Esophagus squamous epithelium (tissue), 5 donors: ENCODE measurements around the gene DLG2. TPM values are rescaled to one million over a fixed set of nuclear protein-coding genes. Genes with fewer than 3 reads are reported as not detected.

ENCODE experiments used
- DNase-seq: peaks from one replicate; lab custom pipeline; 2025; lab: John Stamatoyannopoulos, UW
- H3K27ac ChIP-seq, 4 donors: fragments of 200-600 bp; sonication (generic); one replicate each; pipeline ENCODE4 v1.5.1; 2016 to 2019; ENCODE audit warnings: mild to moderate bottlenecking in 1 of 4
- H3K27me3 ChIP-seq, 4 donors: fragments of 200-600 bp; sonication (generic); 1 replicate in 3 of 4; 2 replicates in 1 of 4; pipeline versions ENCODE4 v1.5.1 to v1.6.0; 2017 to 2021; ENCODE audit warnings: antibody characterized with exemption in 1 of 4
- H3K36me3 ChIP-seq, 3 donors: fragments of 200-600 bp; sonication (generic); one replicate each; pipeline ENCODE4 v1.5.1; 2016 to 2019
- H3K4me1 ChIP-seq, 3 donors: fragments of 200-600 bp; sonication (generic); one replicate each; pipeline ENCODE4 v1.5.1; 2017 to 2019
- H3K4me3 ChIP-seq, 4 donors: fragments of 200-600 bp; sonication (generic); 1 replicate in 3 of 4; 2 replicates in 1 of 4; pipeline ENCODE4 v1.5.1; 2016 to 2019; ENCODE audit warnings: mild to moderate bottlenecking in 2 of 4, moderate library complexity in 1 of 4
- H3K9me3 ChIP-seq, 3 donors: fragments of 200-600 bp; sonication (generic); one replicate each; pipeline ENCODE4 v1.5.1; 2016 to 2019
- POLR2A ChIP-seq, 4 donors: fragments of 450-650 bp; IDR thresholded peaks; one replicate each; pipeline ENCODE4 v1.6.1; 2017; ENCODE audit warnings: antibody characterized with exemption in 4 of 4, mild to moderate bottlenecking in 4 of 4, moderate library complexity in 3 of 4
- WGBS, 2 donors: methylation state at CpG; one replicate each; pipeline ENCODE4 v1.1.5; 2018; 5-methylcytosine and 5-hydroxymethylcytosine counted together
- intact Hi-C: fragments of 100-400 bp; cut with DNase I; formaldehyde crosslinking; loops from one replicate; pipeline ENCODE4 v1.15.0; 2022
- total RNA-seq, 4 donors: library from RNA; depleted of rRNA; stranded (reverse); fragments of >200 nt; gene quantifications; one replicate each; pipeline ENCODE4 v1.1.0, GENCODE V29; 2016
- TF ChIP-seq, protein P1 (sequence below), 6 experiments: fragments of 450-650 bp in 4 of 6; fragments of 200-600 bp in 2 of 6; sonication (generic) in 2 of 6; IDR thresholded peaks; one replicate each; pipeline ENCODE4 v1.5.1; 2016 to 2019; ENCODE audit warnings: antibody characterized with exemption in 6 of 6, mild to moderate bottlenecking in 4 of 6, moderate library complexity in 4 of 6
- donor health status: DM: yes; HTN: yes; CAD: no.

Gene DLG2
- total RNA-seq, 4 donors from 2014 or later = 2.9 to 27.7 (median 12.6) TPM

DNA sequence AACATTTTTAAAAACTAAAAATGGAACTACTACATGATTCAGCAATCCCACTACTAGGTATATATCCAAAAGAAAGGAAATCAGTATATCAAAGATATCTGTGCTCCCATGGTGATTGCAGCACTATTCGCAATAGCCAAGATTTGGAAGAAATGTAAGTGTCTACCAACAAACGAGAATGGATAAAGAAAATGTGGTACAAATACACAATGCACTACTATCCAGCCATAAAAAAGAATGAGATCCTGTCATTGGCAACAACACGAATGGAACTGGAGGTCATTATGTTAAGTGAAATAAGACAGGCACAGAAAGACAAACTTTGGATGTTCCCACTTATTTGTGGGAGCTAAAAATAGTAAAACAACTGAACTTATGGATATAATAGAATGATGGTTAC is 1765.1 kb downstream of the DLG2 start:
- H3K4me3 ChIP-seq = no peak overlapping the region
- WGBS, 2 donors = 68 to 74% methylated on average over 3 of the region's 3 CpGs

DNA sequence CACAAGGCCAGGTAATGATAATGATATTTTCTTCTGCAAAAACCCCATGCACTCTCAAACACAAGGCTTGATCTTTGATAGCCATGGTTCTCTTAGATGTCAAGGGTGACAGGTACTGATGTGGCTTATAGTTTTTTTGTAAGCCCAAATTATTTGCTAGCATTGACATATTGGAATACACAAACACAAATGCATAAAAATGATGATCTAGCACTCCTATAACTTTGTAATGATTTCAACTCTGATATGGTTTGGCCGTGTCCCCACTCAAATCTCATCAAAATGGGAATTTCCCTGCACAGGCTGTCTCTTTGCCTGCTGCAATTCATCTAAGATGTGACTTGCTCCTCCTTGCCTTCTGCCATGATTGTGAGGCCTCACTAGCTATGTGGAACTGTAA is 1768.5 kb downstream of the DLG2 start:
- no peaks in the 10 kb centered on the region for H3K4me1 ChIP-seq
- no peaks in the 10 kb centered on the region for H3K9me3 ChIP-seq
- H3K27me3 ChIP-seq = no peaks in the 10 kb centered on the region
- no peak for DNase-seq
- intact Hi-C loops = no loop called here
- WGBS, 2 donors = 40 to 56% methylated on average over 1 of the region's 1 CpG
- H3K4me3 ChIP-seq = no peak overlapping the region
- no peak for TF ChIP-seq POLR2A (IDR thresholded peaks at IDR 0.05)
- TF ChIP-seq, protein P1, sequence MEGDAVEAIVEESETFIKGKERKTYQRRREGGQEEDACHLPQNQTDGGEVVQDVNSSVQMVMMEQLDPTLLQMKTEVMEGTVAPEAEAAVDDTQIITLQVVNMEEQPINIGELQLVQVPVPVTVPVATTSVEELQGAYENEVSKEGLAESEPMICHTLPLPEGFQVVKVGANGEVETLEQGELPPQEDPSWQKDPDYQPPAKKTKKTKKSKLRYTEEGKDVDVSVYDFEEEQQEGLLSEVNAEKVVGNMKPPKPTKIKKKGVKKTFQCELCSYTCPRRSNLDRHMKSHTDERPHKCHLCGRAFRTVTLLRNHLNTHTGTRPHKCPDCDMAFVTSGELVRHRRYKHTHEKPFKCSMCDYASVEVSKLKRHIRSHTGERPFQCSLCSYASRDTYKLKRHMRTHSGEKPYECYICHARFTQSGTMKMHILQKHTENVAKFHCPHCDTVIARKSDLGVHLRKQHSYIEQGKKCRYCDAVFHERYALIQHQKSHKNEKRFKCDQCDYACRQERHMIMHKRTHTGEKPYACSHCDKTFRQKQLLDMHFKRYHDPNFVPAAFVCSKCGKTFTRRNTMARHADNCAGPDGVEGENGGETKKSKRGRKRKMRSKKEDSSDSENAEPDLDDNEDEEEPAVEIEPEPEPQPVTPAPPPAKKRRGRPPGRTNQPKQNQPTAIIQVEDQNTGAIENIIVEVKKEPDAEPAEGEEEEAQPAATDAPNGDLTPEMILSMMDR (IDR thresholded peaks at IDR 0.05) = no peak
- no peaks in the 10 kb centered on the region for H3K36me3 ChIP-seq
- no peak overlapping the region for H3K27ac ChIP-seq

More for the DNA sequence above, 1765.1 kb downstream of the DLG2 start:
- DNase-seq = no peak
- no peaks in the 10 kb centered on the region for H3K4me1 ChIP-seq
- no peaks in the 10 kb centered on the region for H3K9me3 ChIP-seq
- no peaks in the 10 kb centered on the region for H3K27me3 ChIP-seq
- no peak overlapping the region for H3K27ac ChIP-seq
- TF ChIP-seq, protein P1 (IDR thresholded peaks at IDR 0.05) = no peak
- no peak for TF ChIP-seq POLR2A (IDR thresholded peaks at IDR 0.05)
- H3K36me3 ChIP-seq = no peaks in the 10 kb centered on the region
- intact Hi-C loops = no loop called here

DNA sequence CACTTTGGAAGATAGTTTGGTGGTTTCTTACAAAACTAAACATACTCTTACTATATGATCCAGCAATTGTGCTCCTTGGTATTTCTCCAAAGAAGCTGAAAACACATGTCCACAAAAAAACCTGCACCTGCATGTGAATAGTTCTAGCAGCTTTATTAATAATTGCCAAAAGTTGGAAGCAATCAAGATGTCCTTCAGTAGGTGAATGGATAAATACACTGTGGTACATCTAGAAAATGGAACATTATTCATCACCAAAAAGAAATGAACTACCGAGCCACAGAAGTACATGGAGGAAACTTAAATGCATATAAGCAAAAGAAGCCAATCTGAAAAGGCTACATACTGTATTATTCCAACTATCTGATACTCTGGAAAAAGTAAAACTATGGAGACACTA is 1771.9 kb downstream of the DLG2 start:
- intact Hi-C loops = no loop called here
- 85 to 95% methylated on average over 1 of the region's 1 CpG for WGBS, 2 donors
- no peaks in the 10 kb centered on the region for H3K9me3 ChIP-seq
- TF ChIP-seq POLR2A (IDR thresholded peaks at IDR 0.05) = no peak
- TF ChIP-seq, protein P1 (IDR thresholded peaks at IDR 0.05) = no peak
- H3K4me3 ChIP-seq = no peak overlapping the region
- H3K36me3 ChIP-seq = no peaks in the 10 kb centered on the region
- H3K27me3 ChIP-seq = no peaks in the 10 kb centered on the region
- no peak for DNase-seq
- H3K4me1 ChIP-seq = no peaks in the 10 kb centered on the region
- H3K27ac ChIP-seq = no peak overlapping the region

DNA sequence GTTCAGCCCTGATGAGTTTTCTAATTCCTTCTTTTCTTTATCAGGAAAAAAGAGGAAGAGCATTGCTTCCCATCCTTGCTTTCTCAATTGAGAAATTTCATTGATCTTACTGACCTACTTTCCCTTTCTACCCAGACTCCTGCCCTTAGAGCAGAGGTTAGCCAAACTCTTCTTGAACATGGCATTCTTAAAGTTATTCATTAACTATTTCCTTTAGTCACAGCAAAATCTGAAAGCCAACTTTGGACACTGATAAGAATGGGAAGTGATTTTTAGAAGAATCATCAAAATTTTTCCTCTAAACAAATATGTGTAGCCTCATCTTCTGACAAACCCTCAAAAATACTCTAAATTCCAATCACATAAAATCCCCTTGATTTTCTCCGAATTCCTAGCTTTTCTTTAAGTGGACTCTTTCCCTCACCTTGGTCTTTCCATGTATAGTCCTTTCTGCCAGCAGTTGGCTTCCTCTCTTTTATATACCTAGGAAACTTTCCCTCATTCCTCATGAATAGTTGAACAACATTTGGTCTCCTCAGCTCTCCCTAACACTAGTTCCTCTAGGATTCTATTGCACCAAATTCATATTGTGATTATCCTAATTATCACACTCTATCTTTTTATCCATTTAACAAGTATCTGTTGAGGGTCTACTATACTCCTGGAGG is 1774.2 kb downstream of the DLG2 start:
- Histone ChIP-seq H3K4me1 (no peaks in the 10 kb centered on the region), H3K4me3 (no peak overlapping the region), H3K9me3 (no peaks in the 10 kb centered on the region), H3K27ac (no peak overlapping the region), H3K36me3 (no peaks in the 10 kb centered on the region), H3K27me3 (no peaks in the 10 kb centered on the region)
- TF ChIP-seq, protein P1 (IDR thresholded peaks at IDR 0.05) = no peak
- TF ChIP-seq POLR2A (IDR thresholded peaks at IDR 0.05) = no peak
- no peak for DNase-seq
- 38 to 41% methylated on average over 1 of the region's 1 CpG for WGBS, 2 donors
- intact Hi-C loops = no loop called here

DNA sequence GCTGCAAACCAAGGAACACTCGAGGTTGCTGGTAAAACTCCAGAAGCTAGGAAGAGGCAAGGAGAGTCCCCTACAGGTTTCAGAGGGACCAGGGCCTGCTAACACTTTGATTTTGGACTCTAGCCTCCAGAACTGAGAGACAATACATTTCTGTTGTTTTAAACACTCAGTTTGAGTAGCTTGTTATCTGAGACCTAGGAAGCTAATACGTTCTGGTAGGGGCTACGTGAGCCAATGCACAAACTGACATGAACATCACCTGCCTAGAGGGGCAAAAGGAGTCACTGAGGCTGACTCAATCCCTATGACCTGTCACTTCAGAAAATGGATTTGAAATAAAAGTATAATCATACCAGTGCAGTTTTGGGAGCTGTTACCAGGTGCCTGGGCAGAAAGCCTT is 1775.1 kb downstream of the DLG2 start:
- 54 to 75% methylated on average over 3 of the region's 3 CpGs for WGBS, 2 donors
- no peak overlapping the region for H3K4me3 ChIP-seq
- H3K27ac ChIP-seq = no peak overlapping the region
- DNase-seq = no peak
- no peaks in the 10 kb centered on the region for H3K4me1 ChIP-seq
- intact Hi-C loops = no loop called here
- H3K36me3 ChIP-seq = no peaks in the 10 kb centered on the region
- TF ChIP-seq, protein P1 (IDR thresholded peaks at IDR 0.05) = no peak
- TF ChIP-seq POLR2A (IDR thresholded peaks at IDR 0.05) = no peak
- H3K27me3 ChIP-seq = no peaks in the 10 kb centered on the region
- no peaks in the 10 kb centered on the region for H3K9me3 ChIP-seq
